WI38 (cell line): ENCODE data around the gene CDK7.

ENCODE experiments used
- H3K4me3 ChIP-seq: 2 replicates; pipeline ENCODE4 v1.5.1; 2011; ENCODE audit warnings: low read depth, mild to moderate bottlenecking, control low read depth, low read length
- CTCF ChIP-seq: IDR thresholded peaks from 2 replicates; pipeline ENCODE4 v1.5.1; 2012; ENCODE audit warnings: low read depth, mild to moderate bottlenecking, control low read depth, low read length

CDK7 gene

GRCh38 chr5:69295088-69295754 lies 60.5 kb downstream of the CDK7 start:
- H3K4me3 ChIP-seq = no peak overlapping the region
- TF ChIP-seq CTCF = no peak

- H3K4me3 ChIP-seq = no peak overlapping the region
- no peak for TF ChIP-seq CTCF
Measured at GRCh38 chr5:69299625-69300024, 64.9 kb downstream of the CDK7 start.

GRCh38 chr5:69300537-69301203 lies 66.0 kb downstream of the CDK7 start:
- no peak for TF ChIP-seq CTCF
- H3K4me3 ChIP-seq = no peak overlapping the region

GRCh38 chr5:69305512-69305911 lies 70.8 kb downstream of the CDK7 start:
- no peak overlapping the region for H3K4me3 ChIP-seq
- TF ChIP-seq CTCF = no peak

- no peak for TF ChIP-seq CTCF
- H3K4me3 ChIP-seq = no peak overlapping the region
Measured at GRCh38 chr5:69308046-69308553, 73.4 kb downstream of the CDK7 start.

- no peak overlapping the region for H3K4me3 ChIP-seq
- no peak for TF ChIP-seq CTCF
Measured at GRCh38 chr5:69309380-69309779, 74.7 kb downstream of the CDK7 start.

- no peak overlapping the region for H3K4me3 ChIP-seq
- no peak for TF ChIP-seq CTCF
Measured at GRCh38 chr5:69312459-69313160, 77.9 kb downstream of the CDK7 start.
